ENCODE data around the gene AIFM3. TPM values are rescaled to one million over a fixed set of nuclear protein-coding genes. Genes with fewer than 3 reads are reported as not detected.
"Not testable (repeated sequence)": the region's sequence is repeated elsewhere in the genome, so short reads cannot be mapped to it uniquely, and the experiment has no call there.

The AIFM3 gene
- total RNA-seq, 8 experiments from 2014 or later: 0.21 to 1.9 (median 0.72) TPM

DNA sequence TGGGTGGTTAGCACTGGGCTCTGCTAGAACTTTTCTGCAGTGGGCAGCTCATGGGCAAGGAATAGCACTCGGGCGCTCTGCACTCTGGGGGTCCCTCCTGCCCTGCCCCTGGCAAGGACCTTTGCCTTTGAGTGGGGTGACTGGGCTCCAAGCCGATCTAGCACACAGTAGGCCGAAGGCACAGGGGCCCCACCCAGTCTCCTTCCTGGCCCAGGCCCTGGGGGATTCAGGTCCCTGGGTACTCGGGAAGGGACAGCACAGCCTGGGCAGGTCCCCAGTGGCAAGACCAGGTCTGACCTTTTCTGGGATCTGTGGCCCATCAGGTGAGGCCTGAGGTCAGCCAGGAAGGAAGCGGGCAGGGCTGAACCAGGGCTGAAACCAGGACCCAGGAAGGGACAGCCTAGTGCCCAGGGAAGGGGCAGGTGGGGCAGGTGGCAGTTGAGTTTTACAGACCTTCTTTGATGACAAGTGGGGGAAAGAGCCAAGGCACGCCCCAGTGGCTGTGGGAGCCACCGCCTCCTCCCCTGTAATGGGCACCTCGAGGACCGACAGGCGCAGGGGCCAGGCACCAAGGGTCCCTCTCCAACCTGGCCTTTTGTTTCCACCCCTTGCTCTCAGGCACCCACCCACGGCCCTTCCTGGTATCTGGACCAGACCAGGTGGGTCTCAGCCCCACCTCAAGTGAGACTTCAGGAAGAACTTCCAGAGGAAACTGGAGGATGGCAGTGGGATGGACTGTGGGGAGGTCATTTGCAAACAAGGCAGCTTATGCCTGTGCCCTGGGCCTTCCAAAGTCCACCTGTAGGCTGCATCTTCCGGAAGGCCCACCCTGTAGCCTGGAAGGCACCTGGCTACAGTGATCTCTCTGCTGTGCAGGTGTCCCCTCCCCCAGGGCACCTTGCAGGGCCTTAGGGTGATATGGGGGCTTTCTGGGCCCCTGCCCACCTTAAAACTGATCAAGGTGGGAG lies 883 bp upstream of the AIFM3 start:
- H3K27ac ChIP-seq: no peak overlapping the region
- ATAC-seq (replicated peaks in 6 of 8): peak in 4 of 8 experiments; percentile 1 to 26 (median 8)
- no peak overlapping the region for H3K4me3 ChIP-seq
- in situ Hi-C loops (cut with MboI; ENCODE audit: low pct_unique_long_range_greater_than_20kb in 2 of 9, low sequenced_read_pairs in 9 of 9, unreplicated experiment in 9 of 9): no loop called here
- WGBS, 10 experiments: 40 to 94% (median 68%) methylated on average over 1 to 4 of the region's 13 CpGs; no CpG with 5 or more reads in 5 of the 10 experiments
- peaks cover 0 to 13% of the 10 kb centered on the region in 2 donors for H3K4me1 ChIP-seq (replicated peaks in 1 of 2)

DNA sequence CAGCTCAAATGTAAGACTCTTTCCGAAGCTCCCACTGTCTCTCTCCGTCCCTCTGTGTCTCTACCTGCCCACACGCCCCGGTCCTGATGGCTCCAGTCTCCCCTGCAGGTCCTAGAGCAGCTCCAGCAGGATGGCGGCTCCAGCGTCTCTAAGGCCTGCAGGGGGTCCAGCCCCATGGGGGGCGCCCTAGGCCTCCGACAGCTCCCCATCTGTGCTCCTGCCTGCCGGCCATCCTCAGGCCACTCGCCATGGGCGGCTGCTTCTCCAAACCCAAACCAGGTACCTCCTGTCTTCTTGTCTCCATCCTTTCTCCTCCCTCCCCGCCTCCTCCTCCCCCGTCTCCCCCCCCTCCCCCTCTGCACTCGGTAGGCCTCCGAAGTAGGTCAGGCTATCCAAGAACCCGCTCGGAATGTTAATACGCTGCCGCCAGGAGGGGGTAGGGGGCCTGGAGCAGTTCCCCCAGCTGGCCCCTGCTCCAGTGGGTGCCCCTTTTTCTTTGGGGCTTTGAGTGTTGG lies 699 bp downstream of the AIFM3 start:
- H3K4me3 ChIP-seq: no peak overlapping the region
- no peak overlapping the region for H3K27ac ChIP-seq
- peaks cover 0 to 13% of the 10 kb centered on the region in 2 donors for H3K4me1 ChIP-seq (replicated peaks in 1 of 2)
- 61% methylated on average over 5 of the region's 19 CpGs; no CpG with 5 or more reads in 9 of the 10 experiments for WGBS, 10 experiments
- in situ Hi-C loops (cut with MboI; ENCODE audit: low pct_unique_long_range_greater_than_20kb in 2 of 9, low sequenced_read_pairs in 9 of 9, unreplicated experiment in 9 of 9): no loop called here
- ATAC-seq (replicated peaks in 6 of 8): peak in 1 of 8 experiments; percentile 22

DNA sequence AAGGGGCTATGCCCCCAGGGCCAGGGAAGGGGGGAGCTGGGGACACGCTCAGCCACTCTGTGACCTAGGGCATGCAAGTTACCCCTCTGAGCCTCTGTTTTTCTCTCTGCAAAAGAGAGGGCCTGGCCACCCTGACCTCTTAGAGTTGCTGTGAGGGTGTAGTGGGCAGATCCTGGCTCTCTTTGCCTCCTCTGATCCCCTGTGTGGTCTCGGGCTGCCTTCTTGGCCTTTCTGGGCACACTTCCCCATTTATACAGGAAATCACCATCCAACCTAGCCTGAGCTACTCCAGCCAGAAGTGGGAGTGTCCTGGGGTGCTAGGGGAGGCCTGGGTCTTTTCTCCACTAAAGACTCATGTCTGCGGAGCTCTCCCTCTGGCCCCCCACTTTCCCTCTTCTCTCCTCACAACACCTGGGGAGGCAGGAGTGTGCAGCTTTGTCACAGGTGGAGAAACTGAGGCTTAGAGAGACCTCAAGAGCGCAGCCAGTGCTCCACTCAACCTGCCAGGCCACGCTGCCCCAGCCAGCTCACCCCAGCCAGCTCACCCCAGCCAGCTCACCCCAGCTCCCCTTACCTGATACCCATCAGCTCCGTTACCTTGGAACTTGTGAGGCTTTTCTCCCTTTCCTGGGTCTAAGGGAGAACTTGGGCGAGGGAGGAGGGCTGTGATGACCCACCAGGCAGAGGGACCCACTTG lies 1.4 kb downstream of the AIFM3 start:
- ATAC-seq (replicated peaks in 6 of 8): no peak
- 40 to 100% (median 100%) methylated on average over 1 of the region's 7 CpGs; no CpG with 5 or more reads in 7 of the 10 experiments for WGBS, 10 experiments
- in situ Hi-C loops (cut with MboI; ENCODE audit: low pct_unique_long_range_greater_than_20kb in 2 of 9, low sequenced_read_pairs in 9 of 9, unreplicated experiment in 9 of 9): no loop called here
- peaks cover 0 to 13% of the 10 kb centered on the region in 2 donors for H3K4me1 ChIP-seq (replicated peaks in 1 of 2)
- no peak overlapping the region for H3K27ac ChIP-seq
- no peak overlapping the region for H3K4me3 ChIP-seq

GRCh38 chr22:20970939-20971657 lies 4.0 kb downstream of the AIFM3 start:
- peaks cover 0 to 11% of the 10 kb centered on the region in 2 donors for H3K4me1 ChIP-seq (replicated peaks in 1 of 2)
- H3K27ac ChIP-seq: peak overlapping the region in 1 of 2 donors; percentile 24
- 20 to 100% (median 67%) methylated on average over 1 to 2 of the region's 4 CpGs; no CpG with 5 or more reads in 1 of the 10 experiments for WGBS, 10 experiments
- H3K4me3 ChIP-seq: no peak overlapping the region
- in situ Hi-C loops (cut with MboI; ENCODE audit: low pct_unique_long_range_greater_than_20kb in 2 of 9, low sequenced_read_pairs in 9 of 9, unreplicated experiment in 9 of 9): no loop called here
- ATAC-seq (replicated peaks in 6 of 8): no peak

GRCh38 chr22:20972014-20972694 lies 5.1 kb downstream of the AIFM3 start:
- H3K4me1 ChIP-seq (replicated peaks in 1 of 2); in situ Hi-C loops (cut with MboI; ENCODE audit: low pct_unique_long_range_greater_than_20kb in 2 of 9, low sequenced_read_pairs in 9 of 9, unreplicated experiment in 9 of 9): not testable (repeated sequence)

GRCh38 chr22:20972933-20973577 lies 6.0 kb downstream of the AIFM3 start:
- ATAC-seq (replicated peaks in 6 of 8): peak in 3 of 8 experiments; percentile 3 to 9 (median 6)
- WGBS, 10 experiments: 50 to 80% (median 70%) methylated on average over 1 to 4 of the region's 21 CpGs; no CpG with 5 or more reads in 5 of the 10 experiments
- in situ Hi-C loops (cut with MboI; ENCODE audit: low pct_unique_long_range_greater_than_20kb in 2 of 9, low sequenced_read_pairs in 9 of 9, unreplicated experiment in 9 of 9): no loop called here
- peaks cover 0 to 2% of the 10 kb centered on the region in 2 donors for H3K4me1 ChIP-seq (replicated peaks in 1 of 2)
- no peak overlapping the region for H3K27ac ChIP-seq
- no peak overlapping the region for H3K4me3 ChIP-seq

More at GRCh38 chr22:20972014-20972694, 5.1 kb downstream of the AIFM3 start:
- H3K27ac ChIP-seq, H3K4me3 ChIP-seq: not testable (repeated sequence)
- peak; percentile 23 to 97 (median 38) for ATAC-seq (replicated peaks in 6 of 8)
- WGBS, 10 experiments: 45 to 100% (median 85%) methylated on average over 1 to 5 of the region's 11 CpGs; no CpG with 5 or more reads in 3 of the 10 experiments

GRCh38 chr22:20973634-20974286 lies 6.7 kb downstream of the AIFM3 start:
- in situ Hi-C loops (cut with MboI; ENCODE audit: low pct_unique_long_range_greater_than_20kb in 2 of 9, low sequenced_read_pairs in 9 of 9, unreplicated experiment in 9 of 9): no loop called here
- Histone ChIP-seq H3K27ac (peak overlapping the region in 1 of 2 donors; percentile 44), H3K4me3 (no peak overlapping the region), H3K4me1 (replicated peaks in 1 of 2) (no peaks in the 10 kb centered on the region)
- peak in 3 of 8 experiments; percentile 10 to 17 (median 11) for ATAC-seq (replicated peaks in 6 of 8)
- 80 to 100% methylated on average over 1 to 12 of the region's 21 CpGs; no CpG with 5 or more reads in 8 of the 10 experiments for WGBS, 10 experiments

- 0 to 80% (median 59%) methylated on average over 2 to 3 of the region's 16 CpGs; no CpG with 5 or more reads in 7 of the 10 experiments for WGBS, 10 experiments
- no peak overlapping the region for H3K4me3 ChIP-seq
- H3K27ac ChIP-seq: peak overlapping the region in 1 of 2 donors; percentile 44
- no peak for ATAC-seq (replicated peaks in 6 of 8)
- H3K4me1 ChIP-seq (replicated peaks in 1 of 2): peaks cover 0 to 3% of the 10 kb centered on the region in 2 donors
- in situ Hi-C loops (cut with MboI; ENCODE audit: low pct_unique_long_range_greater_than_20kb in 2 of 9, low sequenced_read_pairs in 9 of 9, unreplicated experiment in 9 of 9): no loop called here
Observed at GRCh38 chr22:20974336-20974955, 7.4 kb downstream of the AIFM3 start.

DNA sequence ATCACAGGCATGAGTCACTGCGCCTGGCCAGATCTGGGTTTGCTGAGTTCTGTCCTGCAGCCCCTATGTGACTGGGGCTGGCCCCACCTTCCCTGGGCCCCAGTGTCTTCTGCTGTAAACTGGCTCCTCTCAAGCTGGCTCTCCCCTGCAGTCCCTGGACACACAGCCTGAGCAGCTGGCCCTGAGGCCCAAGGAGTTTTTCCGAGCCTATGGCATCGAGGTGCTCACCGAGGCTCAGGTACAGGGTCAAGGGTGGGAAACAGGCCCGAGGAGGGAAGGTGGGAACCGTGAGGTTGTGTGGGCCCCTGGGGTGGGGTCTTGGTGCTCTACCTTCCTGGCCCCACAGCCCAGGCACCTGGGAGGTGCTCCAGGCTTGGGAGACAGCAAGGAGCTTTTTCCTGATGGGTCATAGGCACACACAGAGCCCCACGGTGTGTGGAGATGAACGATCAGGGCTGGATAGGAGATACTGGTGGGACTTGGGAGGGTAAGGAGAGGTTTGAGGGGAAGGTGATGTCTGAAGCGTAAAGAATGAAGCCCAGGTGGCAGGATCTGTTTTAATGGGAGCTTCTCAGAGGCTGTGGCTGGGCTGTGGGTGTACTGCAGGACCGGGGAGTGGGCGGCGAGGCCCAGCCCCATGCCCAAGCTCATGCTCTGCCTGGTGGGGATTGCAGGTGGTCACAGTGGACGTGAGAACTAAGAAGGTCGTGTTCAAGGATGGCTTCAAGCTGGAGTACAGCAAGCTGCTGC lies 8.7 kb downstream of the AIFM3 start:
- Histone ChIP-seq H3K27ac (peak overlapping the region in 1 of 2 donors; percentile 25), H3K4me1 (replicated peaks in 1 of 2) (peaks cover 5 to 15% of the 10 kb centered on the region in 2 donors), H3K4me3 (no peak overlapping the region)
- no peak for ATAC-seq (replicated peaks in 6 of 8)
- in situ Hi-C loops (cut with MboI; ENCODE audit: low pct_unique_long_range_greater_than_20kb in 2 of 9, low sequenced_read_pairs in 9 of 9, unreplicated experiment in 9 of 9): no loop called here
- 27 to 93% (median 66%) methylated on average over 1 to 8 of the region's 14 CpGs; no CpG with 5 or more reads in 4 of the 10 experiments for WGBS, 10 experiments

- no peak for ATAC-seq (replicated peaks in 6 of 8)
- Histone ChIP-seq H3K4me3 (no peak overlapping the region), H3K27ac (no peak overlapping the region), H3K4me1 (replicated peaks in 1 of 2) (peaks cover 12 to 22% of the 10 kb centered on the region in 2 donors)
- 86 to 100% methylated on average over 1 of the region's 24 CpGs; no CpG with 5 or more reads in 8 of the 10 experiments for WGBS, 10 experiments
- in situ Hi-C loops (cut with MboI; ENCODE audit: low pct_unique_long_range_greater_than_20kb in 2 of 9, low sequenced_read_pairs in 9 of 9, unreplicated experiment in 9 of 9): no loop called here
Observed at GRCh38 chr22:20976291-20976877, 9.3 kb downstream of the AIFM3 start.

Data from motor neuron (in vitro differentiated cells).